ENCODE data around the gene LINGO1.

Gene LINGO1, protein sequence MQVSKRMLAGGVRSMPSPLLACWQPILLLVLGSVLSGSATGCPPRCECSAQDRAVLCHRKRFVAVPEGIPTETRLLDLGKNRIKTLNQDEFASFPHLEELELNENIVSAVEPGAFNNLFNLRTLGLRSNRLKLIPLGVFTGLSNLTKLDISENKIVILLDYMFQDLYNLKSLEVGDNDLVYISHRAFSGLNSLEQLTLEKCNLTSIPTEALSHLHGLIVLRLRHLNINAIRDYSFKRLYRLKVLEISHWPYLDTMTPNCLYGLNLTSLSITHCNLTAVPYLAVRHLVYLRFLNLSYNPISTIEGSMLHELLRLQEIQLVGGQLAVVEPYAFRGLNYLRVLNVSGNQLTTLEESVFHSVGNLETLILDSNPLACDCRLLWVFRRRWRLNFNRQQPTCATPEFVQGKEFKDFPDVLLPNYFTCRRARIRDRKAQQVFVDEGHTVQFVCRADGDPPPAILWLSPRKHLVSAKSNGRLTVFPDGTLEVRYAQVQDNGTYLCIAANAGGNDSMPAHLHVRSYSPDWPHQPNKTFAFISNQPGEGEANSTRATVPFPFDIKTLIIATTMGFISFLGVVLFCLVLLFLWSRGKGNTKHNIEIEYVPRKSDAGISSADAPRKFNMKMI

DNA sequence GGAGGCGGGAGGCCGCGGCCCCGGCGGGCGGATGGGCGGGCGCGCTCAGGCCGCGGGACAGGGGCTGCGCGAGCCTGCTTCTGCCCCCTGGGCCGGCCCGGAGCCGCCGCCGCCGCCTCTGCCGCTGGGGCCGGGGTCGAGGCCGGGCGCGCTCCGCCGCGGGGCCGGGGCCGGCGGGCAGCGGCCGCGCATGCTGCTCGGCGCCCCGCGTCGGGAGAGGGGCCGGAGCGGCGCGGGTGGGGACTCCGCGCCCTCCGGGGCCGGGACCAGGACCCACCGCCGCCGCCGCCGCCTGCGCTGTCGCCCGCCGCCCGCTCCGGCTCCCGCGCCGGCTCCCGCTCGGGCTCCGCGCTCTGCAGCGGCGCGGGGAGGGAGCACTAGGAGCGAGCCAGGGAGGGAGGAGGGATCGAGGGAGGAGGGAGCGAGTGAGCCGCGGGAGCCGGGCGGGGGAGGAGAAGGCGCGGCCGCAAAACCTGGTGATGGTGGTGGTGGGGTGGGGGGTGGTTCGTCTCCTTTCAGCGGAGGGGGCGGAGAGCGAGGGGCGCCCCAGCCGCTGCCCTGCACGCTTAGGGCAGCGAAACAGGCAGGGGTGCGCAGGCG, at the start of gene LINGO1:
LINGO1 (minus strand) TSS at position 379 of the 600 bp plus-strand sequence. CDS start 597 bp downstream, outside the sequence.
- DNase-seq (ENCODE audit: low read depth in 3 of 3), result no peak

GRCh38 chr15:77681362-77681761, 48.6 kb upstream of the LINGO1 start:
- no peak for DNase-seq (ENCODE audit: low read depth in 3 of 3)

- no peak for DNase-seq (ENCODE audit: low read depth in 3 of 3)
These were observed 44.1 kb upstream of the LINGO1 start for GRCh38 chr15:77676569-77677375.

GRCh38 chr15:77675806-77676415, 43.2 kb upstream of the LINGO1 start:
- DNase-seq (ENCODE audit: low read depth in 3 of 3), result no peak

DNA sequence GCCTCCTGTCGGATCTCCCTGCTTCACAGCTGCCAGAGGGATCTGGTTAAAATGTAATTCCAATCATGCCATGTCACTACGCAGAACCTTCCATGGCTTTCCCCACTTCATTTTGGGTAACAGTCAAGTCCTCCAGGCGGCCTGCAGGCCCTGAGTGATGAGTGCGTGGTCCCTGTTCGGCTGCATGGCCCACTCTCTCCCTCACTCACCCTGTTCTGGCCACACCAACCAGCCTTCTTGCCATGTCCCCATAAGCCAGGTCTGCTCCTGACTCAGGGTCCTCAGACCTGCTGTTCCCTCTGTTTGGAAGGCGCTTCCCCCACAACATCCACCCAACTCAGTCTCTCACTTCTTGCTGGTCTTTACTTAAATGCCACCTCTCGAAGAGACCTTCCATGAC, 41.6 kb upstream of the LINGO1 start:
- DNase-seq (ENCODE audit: low read depth in 3 of 3), result no peak

GRCh38 chr15:77673866-77674265, 41.2 kb upstream of the LINGO1 start:
- no peak for DNase-seq (ENCODE audit: low read depth in 3 of 3)

GRCh38 chr15:77672135-77672534, 39.4 kb upstream of the LINGO1 start:
- DNase-seq (ENCODE audit: low read depth in 3 of 3), result no peak

GRCh38 chr15:77671362-77672056, 38.8 kb upstream of the LINGO1 start:
- DNase-seq (ENCODE audit: low read depth in 3 of 3), result no peak

DNA sequence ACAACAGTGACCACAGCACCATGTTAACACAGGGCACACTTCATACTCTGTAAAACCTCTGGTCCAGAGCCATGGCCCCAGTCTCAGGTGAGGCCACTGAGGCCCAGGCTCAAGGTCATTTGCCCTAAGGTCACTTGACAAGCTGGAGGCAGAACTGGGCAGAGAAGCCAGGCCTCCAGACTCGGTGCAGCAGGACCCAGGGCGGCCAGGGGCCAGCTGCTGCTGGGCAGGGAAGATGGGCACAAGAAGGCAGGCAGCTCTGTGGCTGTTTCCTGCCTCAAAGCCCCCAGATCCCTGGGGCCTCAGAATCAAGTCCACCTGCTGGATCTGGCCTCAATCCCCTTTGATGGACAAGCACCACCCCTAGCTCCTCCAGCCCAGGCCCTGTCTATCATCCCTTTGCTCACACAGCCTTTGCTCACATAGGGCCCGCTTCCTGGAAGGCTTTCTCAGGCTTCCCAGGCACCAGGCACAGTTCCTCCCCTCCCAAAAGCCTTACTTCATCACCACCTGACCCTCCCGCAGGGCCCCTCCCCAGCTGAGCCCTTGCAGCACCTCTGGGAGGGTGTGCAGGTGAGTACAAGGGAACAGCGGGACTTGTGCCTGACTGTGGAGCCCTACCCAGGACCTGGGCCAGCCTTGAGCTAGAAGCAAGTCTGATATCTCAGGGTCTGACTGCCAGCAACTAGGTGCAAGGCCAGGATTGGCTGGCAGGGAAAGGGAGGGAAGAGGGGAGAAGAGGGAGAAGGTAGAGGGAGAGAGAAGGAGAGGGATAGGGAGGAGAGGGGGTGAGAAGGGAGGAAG, 38.0 kb upstream of the LINGO1 start:
- no peak for DNase-seq (ENCODE audit: low read depth in 3 of 3)

DNA sequence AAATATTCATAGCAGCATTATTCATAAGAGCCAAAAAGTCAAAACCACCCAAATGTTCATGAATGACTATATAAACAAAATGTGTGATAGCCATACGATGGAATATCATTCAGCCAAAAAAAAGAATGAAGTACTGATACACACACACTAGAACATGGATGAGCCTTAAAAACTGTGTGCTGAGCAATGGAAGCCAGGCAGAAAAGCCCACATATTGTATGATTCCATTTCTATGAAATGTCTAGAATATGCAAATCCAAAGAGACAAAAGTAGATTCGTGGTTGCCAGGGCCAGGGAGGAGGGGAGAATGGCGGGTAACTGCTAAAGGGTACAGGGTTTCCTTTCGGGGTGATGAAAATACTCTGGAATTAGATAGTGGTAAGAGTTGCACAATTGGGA, 37.2 kb upstream of the LINGO1 start:
- DNase-seq (ENCODE audit: low read depth in 3 of 3), result no peak

DNA sequence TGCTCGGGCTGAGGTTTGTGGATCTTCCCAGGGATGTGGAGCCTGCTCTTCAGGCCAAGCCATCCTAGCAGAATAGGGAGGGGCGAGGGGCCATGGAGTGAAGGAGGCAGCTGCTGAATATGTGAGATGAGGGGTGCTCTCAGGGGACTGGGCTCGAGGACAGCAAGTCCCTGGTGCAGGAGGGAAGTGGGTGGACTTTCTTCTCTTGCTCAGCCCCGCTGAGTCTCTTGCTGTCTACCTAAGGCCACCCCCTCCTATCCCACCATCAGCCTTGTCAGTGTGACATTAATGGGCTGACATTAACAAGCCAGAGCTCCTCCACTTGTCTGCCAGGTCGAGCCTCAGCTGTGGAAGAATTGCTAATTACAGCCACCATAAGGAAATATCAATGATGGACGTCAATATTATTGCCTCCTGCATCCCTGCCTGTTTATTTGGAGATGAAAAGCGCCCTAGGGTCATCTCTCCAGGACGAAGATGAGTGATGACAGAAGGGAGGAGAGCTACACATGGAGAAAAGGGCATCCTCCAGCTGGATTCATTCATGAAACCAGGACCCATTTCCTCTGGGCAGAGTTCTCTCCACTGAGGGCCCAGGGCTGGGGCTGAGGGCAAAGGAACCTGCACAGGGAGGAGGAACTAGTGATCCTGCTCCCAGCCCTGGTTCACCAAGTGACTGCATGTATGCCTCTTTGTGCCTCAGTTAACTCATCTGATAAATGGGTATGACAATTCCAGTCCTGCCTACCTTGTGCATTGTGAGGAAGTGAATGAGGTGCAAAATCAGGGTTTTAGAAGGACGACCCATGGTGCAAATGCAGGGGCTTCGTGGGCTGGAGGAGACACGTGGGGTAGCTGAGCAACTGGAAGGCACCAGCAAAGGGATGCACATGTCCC, 34.9 kb upstream of the LINGO1 start:
- DNase-seq (ENCODE audit: low read depth in 3 of 3), result no peak

DNA sequence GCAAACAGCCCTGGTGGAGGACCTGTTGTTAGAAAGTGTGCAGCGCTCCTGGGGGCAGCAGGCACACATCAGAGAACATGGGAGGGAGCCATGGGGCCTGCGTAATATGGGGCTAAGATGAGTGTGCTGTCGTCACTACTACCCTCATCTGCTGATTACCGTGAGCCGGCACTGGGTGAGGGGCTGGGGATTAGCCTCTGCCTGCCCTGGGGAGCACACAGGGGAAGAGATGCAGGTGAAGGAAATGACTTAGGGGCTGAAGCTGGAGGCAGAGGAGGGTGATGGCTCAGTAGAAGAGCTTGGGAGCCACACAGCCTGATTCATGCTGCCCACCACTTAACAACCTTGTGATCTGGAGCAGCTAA, 33.6 kb upstream of the LINGO1 start:
- no peak for DNase-seq (ENCODE audit: low read depth in 3 of 3)

GRCh38 chr15:77665530-77666295, 33.0 kb upstream of the LINGO1 start:
- DNase-seq (ENCODE audit: low read depth in 3 of 3), result no peak

- no peak for DNase-seq (ENCODE audit: low read depth in 3 of 3)
These were observed 31.7 kb upstream of the LINGO1 start for GRCh38 chr15:77664428-77664827.

- no peak for DNase-seq (ENCODE audit: low read depth in 3 of 3)
These were observed 30.5 kb upstream of the LINGO1 start for GRCh38 chr15:77663256-77663655.

DNA sequence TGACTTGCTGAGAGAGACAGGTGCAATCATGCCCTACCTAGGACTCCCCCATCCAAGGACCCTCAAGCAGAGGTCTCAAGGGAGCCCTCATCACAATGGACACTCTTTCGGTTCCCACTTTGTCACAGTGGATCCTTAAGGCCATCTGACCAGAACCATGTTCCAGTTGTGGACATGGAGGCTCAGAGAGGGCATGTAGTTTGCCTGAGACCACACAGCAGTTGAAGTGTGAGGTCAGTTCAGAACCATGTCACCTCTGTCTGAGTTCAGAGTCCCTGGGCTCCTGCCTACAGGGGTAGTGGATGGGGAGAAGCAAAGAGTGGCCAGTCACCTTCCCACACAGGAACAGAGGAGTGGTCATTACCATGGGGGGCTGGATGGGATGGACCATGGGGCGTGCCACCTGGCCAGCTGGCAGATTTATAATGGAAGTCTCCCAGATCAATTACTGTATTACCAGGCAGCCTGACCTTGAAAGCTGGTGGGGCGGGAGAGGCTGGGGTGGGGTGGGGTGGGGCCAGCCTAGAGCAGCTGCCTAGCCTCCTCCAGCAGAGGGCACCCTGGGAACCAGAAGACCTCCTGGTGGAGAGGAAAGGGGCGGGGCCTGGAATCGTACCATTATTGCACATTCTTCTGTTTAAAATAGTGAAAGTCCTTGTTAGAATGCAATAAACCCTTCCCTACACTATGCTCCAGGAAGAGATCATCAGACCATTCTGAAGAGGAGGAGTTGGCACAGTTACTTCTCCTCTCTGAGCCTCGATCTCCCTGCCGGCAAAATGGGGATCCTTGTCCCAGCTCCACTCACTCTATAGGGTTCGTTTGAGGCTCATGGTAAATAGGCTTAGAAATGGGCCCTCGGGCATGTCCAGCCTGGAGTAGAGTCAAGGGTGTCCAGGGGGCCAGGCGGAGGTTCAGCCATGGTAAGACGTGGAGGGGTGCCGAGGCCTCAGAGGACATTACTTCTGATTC, 26.9 kb upstream of the LINGO1 start:
- DNase-seq (ENCODE audit: low read depth in 3 of 3), result peak in 1 of 3 experiments; percentile 37

GRCh38 chr15:77658304-77658703, 25.6 kb upstream of the LINGO1 start:
- no peak for DNase-seq (ENCODE audit: low read depth in 3 of 3)
